Ishikawa (cell line): ENCODE data around the gene LRRC42.

Source experiments
- CEBPB ChIP-seq: IDR thresholded peaks from 2 replicates; pipeline ENCODE4 v1.6.1; 2012
- CREB1 ChIP-seq: IDR thresholded peaks from 2 replicates; pipeline ENCODE4 v1.6.1; 2012; ENCODE audit warnings: low read depth
- EGR1 ChIP-seq: IDR thresholded peaks from 2 replicates; pipeline ENCODE4 v1.6.1; 2012
- EP300 ChIP-seq: IDR thresholded peaks from 2 replicates; pipeline ENCODE4 v1.6.1; 2012; ENCODE audit warnings: borderline replicate concordance
- FOXM1 ChIP-seq: IDR thresholded peaks from 2 replicates; pipeline ENCODE4 v1.6.1; 2012; ENCODE audit warnings: low read depth, borderline replicate concordance
- NFIC ChIP-seq: IDR thresholded peaks from 2 replicates; pipeline ENCODE4 v1.6.1; 2012
- RAD21 ChIP-seq: IDR thresholded peaks from 2 replicates; pipeline ENCODE4 v1.6.1; 2012; ENCODE audit warnings: low read depth
- TAF1 ChIP-seq: IDR thresholded peaks from 2 replicates; pipeline ENCODE4 v1.6.1; 2012; ENCODE audit warnings: low read depth, mild to moderate bottlenecking
- TCF12 ChIP-seq: IDR thresholded peaks from 2 replicates; pipeline ENCODE4 v1.6.1; 2012; ENCODE audit warnings: low read depth
- TEAD4 ChIP-seq: IDR thresholded peaks from 2 replicates; pipeline ENCODE4 v1.6.1; 2012
- YY1 ChIP-seq: IDR thresholded peaks from 2 replicates; pipeline ENCODE4 v1.6.1; 2012; ENCODE audit warnings: low read depth
- ZBTB7A ChIP-seq: IDR thresholded peaks from 2 replicates; pipeline ENCODE4 v1.6.1; 2012; ENCODE audit warnings: low read depth
- TF ChIP-seq, protein P1 (sequence below): IDR thresholded peaks from 2 replicates; pipeline ENCODE4 v1.6.1; 2012; ENCODE audit warnings: low read depth, mild to moderate bottlenecking
- TF ChIP-seq, protein P2 (sequence below): IDR thresholded peaks from 2 replicates; pipeline ENCODE4 v1.6.1; 2012
- TF ChIP-seq, protein P3 (sequence below): IDR thresholded peaks from 2 replicates; pipeline ENCODE4 v1.6.1; 2012

Gene LRRC42

DNA sequence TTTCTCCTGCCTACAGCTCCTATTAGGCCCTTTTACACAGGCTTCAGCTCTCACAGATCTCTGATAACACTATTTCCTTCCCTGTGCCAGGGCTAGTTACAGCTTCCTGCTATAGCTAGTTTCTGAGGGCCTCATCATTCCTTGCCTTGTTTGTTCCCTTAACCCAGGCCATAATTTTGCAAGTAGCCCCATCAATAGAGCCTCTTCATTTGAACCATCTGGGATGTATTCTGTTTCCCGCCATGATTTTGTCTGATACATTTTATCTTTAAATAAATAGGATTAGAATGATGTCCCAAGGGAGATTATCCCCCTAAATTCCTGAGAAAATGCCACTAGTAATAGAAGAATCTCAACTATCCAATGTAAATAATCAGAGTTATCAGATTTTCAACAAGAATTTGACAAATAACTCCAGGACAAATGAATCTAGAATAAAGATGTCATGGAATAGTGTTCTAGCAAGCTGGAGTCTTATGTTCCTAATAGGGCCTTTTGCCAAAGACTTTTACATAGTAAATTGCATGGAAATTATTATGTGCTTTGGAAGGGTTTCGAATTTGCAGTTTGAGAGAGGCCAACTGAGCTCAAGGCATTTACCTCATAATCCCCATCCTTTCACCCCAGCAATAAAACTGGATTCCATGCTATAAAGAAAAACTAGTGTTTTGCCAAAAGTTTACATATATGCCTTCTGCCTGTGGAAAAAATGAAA is 16.7 kb upstream of the LRRC42 start:
- TF ChIP-seq TAF1, result no peak
- TF ChIP-seq CREB1, result no peak
- TF ChIP-seq NFIC, result no peak
- no peak for TF ChIP-seq YY1
- TF ChIP-seq TEAD4, result no peak
- TF ChIP-seq, protein P1, sequence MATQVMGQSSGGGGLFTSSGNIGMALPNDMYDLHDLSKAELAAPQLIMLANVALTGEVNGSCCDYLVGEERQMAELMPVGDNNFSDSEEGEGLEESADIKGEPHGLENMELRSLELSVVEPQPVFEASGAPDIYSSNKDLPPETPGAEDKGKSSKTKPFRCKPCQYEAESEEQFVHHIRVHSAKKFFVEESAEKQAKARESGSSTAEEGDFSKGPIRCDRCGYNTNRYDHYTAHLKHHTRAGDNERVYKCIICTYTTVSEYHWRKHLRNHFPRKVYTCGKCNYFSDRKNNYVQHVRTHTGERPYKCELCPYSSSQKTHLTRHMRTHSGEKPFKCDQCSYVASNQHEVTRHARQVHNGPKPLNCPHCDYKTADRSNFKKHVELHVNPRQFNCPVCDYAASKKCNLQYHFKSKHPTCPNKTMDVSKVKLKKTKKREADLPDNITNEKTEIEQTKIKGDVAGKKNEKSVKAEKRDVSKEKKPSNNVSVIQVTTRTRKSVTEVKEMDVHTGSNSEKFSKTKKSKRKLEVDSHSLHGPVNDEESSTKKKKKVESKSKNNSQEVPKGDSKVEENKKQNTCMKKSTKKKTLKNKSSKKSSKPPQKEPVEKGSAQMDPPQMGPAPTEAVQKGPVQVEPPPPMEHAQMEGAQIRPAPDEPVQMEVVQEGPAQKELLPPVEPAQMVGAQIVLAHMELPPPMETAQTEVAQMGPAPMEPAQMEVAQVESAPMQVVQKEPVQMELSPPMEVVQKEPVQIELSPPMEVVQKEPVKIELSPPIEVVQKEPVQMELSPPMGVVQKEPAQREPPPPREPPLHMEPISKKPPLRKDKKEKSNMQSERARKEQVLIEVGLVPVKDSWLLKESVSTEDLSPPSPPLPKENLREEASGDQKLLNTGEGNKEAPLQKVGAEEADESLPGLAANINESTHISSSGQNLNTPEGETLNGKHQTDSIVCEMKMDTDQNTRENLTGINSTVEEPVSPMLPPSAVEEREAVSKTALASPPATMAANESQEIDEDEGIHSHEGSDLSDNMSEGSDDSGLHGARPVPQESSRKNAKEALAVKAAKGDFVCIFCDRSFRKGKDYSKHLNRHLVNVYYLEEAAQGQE, result no peak
- TF ChIP-seq RAD21, result no peak
- TF ChIP-seq CEBPB, result no peak
- no peak for TF ChIP-seq EGR1
- no peak for TF ChIP-seq FOXM1
- no peak for TF ChIP-seq EP300
- TF ChIP-seq, protein P2, sequence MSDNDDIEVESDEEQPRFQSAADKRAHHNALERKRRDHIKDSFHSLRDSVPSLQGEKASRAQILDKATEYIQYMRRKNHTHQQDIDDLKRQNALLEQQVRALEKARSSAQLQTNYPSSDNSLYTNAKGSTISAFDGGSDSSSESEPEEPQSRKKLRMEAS, result no peak
- TF ChIP-seq, protein P3, sequence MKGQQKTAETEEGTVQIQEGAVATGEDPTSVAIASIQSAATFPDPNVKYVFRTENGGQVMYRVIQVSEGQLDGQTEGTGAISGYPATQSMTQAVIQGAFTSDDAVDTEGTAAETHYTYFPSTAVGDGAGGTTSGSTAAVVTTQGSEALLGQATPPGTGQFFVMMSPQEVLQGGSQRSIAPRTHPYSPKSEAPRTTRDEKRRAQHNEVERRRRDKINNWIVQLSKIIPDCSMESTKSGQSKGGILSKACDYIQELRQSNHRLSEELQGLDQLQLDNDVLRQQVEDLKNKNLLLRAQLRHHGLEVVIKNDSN, result no peak
- TF ChIP-seq TCF12, result no peak
- TF ChIP-seq ZBTB7A, result no peak

DNA sequence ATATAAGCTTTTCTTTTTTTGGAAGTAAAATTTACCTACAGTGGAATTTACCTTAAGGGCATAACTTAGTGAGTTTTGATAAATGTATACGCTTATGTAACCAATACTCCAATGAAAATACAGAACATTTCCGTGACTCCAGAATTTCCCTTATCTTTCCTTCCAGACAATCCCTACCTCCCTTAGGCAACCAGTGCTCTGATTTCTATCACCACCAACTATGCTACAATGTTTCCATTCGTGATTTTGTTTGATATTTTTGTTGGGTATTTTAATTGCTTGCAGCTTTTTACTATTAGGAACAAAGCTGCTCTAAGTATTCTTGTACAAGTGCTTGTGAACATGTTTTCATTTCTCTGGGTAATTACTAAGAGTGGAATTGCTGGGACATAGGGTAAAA is 15.2 kb upstream of the LRRC42 start:
- TF ChIP-seq TCF12, result no peak
- TF ChIP-seq ZBTB7A, result no peak
- TF ChIP-seq, protein P3, result no peak
- no peak for TF ChIP-seq CEBPB
- TF ChIP-seq NFIC, result no peak
- TF ChIP-seq RAD21, result no peak

DNA sequence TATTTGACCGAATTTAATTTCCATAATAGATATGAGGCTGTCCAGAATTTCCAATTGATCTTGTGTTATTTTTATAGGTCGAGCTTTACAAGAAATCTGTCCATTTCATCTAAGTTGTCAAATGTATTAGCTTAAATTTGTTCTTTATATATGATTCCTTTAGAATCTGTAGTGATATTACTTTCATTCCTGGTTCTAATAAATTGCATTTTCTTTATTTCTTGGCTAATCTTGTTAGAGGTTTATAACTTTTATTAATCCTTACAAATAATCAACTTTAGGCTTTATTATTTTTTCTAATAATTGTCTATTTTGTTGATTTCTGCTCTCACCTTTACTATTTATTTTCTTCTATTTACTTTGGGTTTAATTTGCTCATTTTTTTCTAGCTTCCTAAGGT is 14.6 kb upstream of the LRRC42 start:
- no peak for TF ChIP-seq ZBTB7A
- TF ChIP-seq, protein P1, result no peak
- TF ChIP-seq NFIC, result no peak
- TF ChIP-seq YY1, result no peak
- TF ChIP-seq FOXM1, result no peak
- no peak for TF ChIP-seq EGR1
- no peak for TF ChIP-seq EP300
- TF ChIP-seq TAF1, result no peak
- TF ChIP-seq TEAD4, result no peak

DNA sequence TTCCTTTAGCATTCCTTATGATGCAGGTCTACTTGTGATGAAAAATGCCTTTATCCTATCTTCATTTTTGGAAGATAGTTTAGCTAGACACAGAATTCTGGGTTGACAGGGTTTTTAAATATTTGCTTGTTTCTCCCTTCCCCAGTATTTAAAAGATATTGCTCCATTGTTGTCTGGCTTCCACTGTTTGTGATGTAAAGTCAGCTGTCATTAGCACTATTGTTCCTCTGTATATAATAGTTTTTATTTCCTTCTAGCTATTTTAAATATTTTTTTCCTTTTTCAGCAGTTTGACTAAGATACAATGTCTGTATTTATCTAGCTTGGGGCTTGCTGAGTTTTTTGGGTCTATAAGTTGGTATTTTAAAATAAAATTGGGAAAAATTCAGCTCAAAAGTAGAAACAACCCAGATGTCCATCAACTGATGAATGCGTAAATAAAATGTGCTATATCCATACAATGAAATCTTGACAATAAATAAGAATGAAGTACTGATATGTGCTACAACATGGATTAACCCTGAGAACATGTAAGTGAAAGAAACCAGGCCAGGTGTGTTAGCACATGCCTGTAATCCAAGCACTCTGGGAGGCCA is 11.9 kb upstream of the LRRC42 start:
- TF ChIP-seq ZBTB7A, result no peak
- TF ChIP-seq, protein P2, result no peak
- no peak for TF ChIP-seq TAF1
- TF ChIP-seq, protein P1, result no peak

DNA sequence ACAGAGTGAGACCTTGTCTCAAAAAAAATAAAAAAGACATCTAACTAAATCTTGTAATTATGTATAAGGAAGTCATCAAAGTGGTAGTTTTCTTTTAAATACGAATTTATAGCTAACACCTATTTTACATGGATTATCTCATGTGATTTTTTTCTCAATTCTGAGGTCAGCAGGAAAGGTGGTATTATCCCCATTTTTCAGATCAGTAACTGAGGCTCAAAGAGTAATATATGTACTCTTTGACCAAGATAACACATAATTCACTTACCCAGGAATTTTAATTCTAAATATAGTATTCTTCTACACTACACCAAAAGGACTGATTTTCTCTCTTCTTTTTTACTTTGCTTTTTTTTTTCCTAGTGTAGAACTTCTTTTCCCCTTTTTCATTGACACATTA is 9.7 kb upstream of the LRRC42 start:
- no peak for TF ChIP-seq FOXM1
- no peak for TF ChIP-seq EP300
- TF ChIP-seq ZBTB7A, result no peak
- TF ChIP-seq EGR1, result no peak
- TF ChIP-seq TEAD4, result no peak
